ENCODE results near the gene SLC38A3. TPM values are rescaled to one million over a fixed set of nuclear protein-coding genes. Genes with fewer than 3 reads are reported as not detected.

Gene SLC38A3
- total RNA-seq, 4 donors from 2014 or later: 1.3 TPM; not detected in 3

DNA sequence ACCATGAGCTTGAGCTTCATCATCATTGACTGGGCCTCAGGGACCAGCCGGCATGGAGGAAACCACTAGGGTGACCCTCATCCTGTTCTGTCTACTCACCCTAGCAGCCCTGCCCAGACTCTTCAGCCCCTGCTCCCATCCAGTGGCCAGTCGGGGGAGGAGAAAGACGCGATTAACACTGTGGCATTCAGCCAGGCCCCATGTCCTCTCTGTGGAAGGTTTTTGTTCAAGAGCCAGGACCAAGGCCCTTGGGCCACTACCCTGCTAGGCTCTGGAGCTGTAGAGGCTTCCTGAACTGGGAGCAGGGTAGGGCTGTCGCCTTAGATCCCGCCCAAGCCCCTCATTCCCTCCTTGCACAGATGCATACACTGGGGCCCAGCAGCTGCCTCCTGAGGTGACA is 15.0 kb downstream of the SLC38A3 start:
- Histone ChIP-seq H3K27ac (no peak overlapping the region), H3K36me3 (no peaks in the 10 kb centered on the region), H3K4me1 (no peaks in the 10 kb centered on the region), H3K4me3 (no peak overlapping the region), H3K9me3 (no peaks in the 10 kb centered on the region), H3K27me3 (no peaks in the 10 kb centered on the region)
- no peak for TF ChIP-seq POLR2A (IDR thresholded peaks at IDR 0.05)
- TF ChIP-seq, protein P1, sequence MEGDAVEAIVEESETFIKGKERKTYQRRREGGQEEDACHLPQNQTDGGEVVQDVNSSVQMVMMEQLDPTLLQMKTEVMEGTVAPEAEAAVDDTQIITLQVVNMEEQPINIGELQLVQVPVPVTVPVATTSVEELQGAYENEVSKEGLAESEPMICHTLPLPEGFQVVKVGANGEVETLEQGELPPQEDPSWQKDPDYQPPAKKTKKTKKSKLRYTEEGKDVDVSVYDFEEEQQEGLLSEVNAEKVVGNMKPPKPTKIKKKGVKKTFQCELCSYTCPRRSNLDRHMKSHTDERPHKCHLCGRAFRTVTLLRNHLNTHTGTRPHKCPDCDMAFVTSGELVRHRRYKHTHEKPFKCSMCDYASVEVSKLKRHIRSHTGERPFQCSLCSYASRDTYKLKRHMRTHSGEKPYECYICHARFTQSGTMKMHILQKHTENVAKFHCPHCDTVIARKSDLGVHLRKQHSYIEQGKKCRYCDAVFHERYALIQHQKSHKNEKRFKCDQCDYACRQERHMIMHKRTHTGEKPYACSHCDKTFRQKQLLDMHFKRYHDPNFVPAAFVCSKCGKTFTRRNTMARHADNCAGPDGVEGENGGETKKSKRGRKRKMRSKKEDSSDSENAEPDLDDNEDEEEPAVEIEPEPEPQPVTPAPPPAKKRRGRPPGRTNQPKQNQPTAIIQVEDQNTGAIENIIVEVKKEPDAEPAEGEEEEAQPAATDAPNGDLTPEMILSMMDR (IDR thresholded peaks at IDR 0.05): no peak
- DNase-seq: no peak

DNA sequence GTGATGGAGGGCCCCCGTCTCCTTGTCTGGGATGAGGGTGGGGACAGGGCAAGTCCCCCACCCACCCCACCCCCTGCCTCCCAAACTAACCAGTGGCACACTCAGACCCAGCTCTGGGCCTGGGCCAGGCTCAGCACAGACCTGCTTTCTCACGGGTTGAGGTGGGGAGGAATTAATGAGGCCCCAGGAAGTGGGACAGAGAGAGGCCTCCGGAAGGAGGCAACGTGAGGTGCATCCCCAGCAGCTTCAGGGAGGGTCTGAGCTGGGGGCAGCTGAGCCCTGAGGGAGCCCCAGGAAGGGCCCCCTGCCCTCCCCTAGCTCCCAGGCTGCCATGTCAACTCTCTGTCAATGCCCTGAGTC is 16.0 kb downstream of the SLC38A3 start:
- Histone ChIP-seq H3K27ac (no peak overlapping the region), H3K36me3 (no peaks in the 10 kb centered on the region), H3K27me3 (no peaks in the 10 kb centered on the region), H3K9me3 (no peaks in the 10 kb centered on the region), H3K4me3 (no peak overlapping the region), H3K4me1 (no peaks in the 10 kb centered on the region)
- TF ChIP-seq, protein P1 (IDR thresholded peaks at IDR 0.05): no peak
- TF ChIP-seq POLR2A (IDR thresholded peaks at IDR 0.05): no peak
- no peak for DNase-seq

- no peak for DNase-seq
- H3K4me1 ChIP-seq: peaks cover 0 to 6% (median 0%) of the 10 kb centered on the region in 4 donors
- no peak for TF ChIP-seq POLR2A (IDR thresholded peaks at IDR 0.05)
- TF ChIP-seq, protein P1 (IDR thresholded peaks at IDR 0.05): no peak
- no peaks in the 10 kb centered on the region for H3K36me3 ChIP-seq
- H3K27me3 ChIP-seq: no peaks in the 10 kb centered on the region
- H3K9me3 ChIP-seq: no peaks in the 10 kb centered on the region
- no peak overlapping the region for H3K27ac ChIP-seq
- H3K4me3 ChIP-seq: no peak overlapping the region
Measured at GRCh38 chr3:50221411-50222168, 16.5 kb downstream of the SLC38A3 start.

GRCh38 chr3:50222169-50222528 is 17.1 kb downstream of the SLC38A3 start:
- H3K4me3 ChIP-seq: no peak overlapping the region
- no peak overlapping the region for H3K27ac ChIP-seq
- DNase-seq: no peak
- H3K27me3 ChIP-seq: no peaks in the 10 kb centered on the region
- no peaks in the 10 kb centered on the region for H3K36me3 ChIP-seq
- H3K4me1 ChIP-seq: peaks cover 0 to 11% (median 0%) of the 10 kb centered on the region in 4 donors
- TF ChIP-seq POLR2A (IDR thresholded peaks at IDR 0.05): no peak
- TF ChIP-seq, protein P1 (IDR thresholded peaks at IDR 0.05): no peak
- H3K9me3 ChIP-seq: no peaks in the 10 kb centered on the region

DNA sequence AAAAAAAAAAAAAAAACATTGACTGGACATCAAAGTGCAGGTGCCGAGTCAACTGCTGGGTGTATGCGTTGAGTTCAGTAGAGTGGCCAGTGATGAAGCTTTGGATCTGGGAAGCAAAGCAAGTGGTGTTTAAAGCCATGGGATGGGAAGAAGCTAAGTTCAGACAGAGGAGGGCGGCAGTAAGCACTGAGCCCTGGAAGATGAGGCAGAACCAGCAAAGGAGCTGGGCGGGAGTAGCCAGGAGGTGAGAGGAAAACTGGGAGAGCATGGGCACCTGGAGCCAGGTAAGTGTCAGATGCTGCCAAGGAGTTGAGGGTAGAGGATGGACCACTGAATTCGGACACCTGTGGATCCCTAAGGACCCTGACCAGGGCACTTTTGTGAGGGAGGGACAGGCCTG is 19.6 kb downstream of the SLC38A3 start:
- Histone ChIP-seq H3K4me3 (no peak overlapping the region), H3K36me3 (no peaks in the 10 kb centered on the region), H3K9me3 (no peaks in the 10 kb centered on the region), H3K27ac (no peak overlapping the region), H3K27me3 (no peaks in the 10 kb centered on the region), H3K4me1 (peaks cover 0 to 20% (median 0%) of the 10 kb centered on the region in 4 donors)
- no peak for TF ChIP-seq POLR2A (IDR thresholded peaks at IDR 0.05)
- TF ChIP-seq, protein P1 (IDR thresholded peaks at IDR 0.05): no peak
- DNase-seq: no peak

Measured in Peyer's patch (tissue), 4 donors.